ENCODE results near the gene HK3. TPM values are rescaled to one million over a fixed set of nuclear protein-coding genes. Genes with fewer than 3 reads are reported as not detected.

The HK3 gene
- total and polyA plus RNA-seq, 9 of the 15 experiments (the other 6 are each of a cell fraction or from before 2014, with no cell fraction given): 0.16 TPM; not detected in 8

- Histone ChIP-seq H3K27me3 (ENCODE audit: control insufficient read depth in 2 of 2, insufficient read depth in 2 of 2, low read length in 2 of 2) (peaks cover 33 to 85% of the 10 kb centered on the region in 2 experiments), H3K9me1 (ENCODE audit: control insufficient read depth, insufficient read depth, low read length) (no peaks in the 10 kb centered on the region), H3K79me2 (ENCODE audit: control insufficient read depth, insufficient read depth, low read length) (no peaks in the 10 kb centered on the region), H4K20me1 (replicated peaks; ENCODE audit: control insufficient read depth, insufficient read depth, low read length) (peaks cover 34% of the 10 kb centered on the region), H3K9me3 (replicated peaks; ENCODE audit: control insufficient read depth, insufficient read depth, low read depth, low read length) (no peaks in the 10 kb centered on the region), H3K4me2 (ENCODE audit: insufficient read depth, low read length) (no peak overlapping the region), H3K9ac (ENCODE audit: insufficient read depth in 1 of 2, low read depth in 2 of 2, low read length in 2 of 2) (no peak overlapping the region), H3K4me1 (replicated peaks in 1 of 2; ENCODE audit: control insufficient read depth in 2 of 2, insufficient read depth in 2 of 2, low read length in 2 of 2) (peaks cover 5 to 59% of the 10 kb centered on the region in 2 experiments; a peak in 4 of 5 replicates), H2AFZ (ENCODE audit: low read depth, low read length) (no peak overlapping the region), H3K36me3 (ENCODE audit: control insufficient read depth, insufficient read depth, low read length) (no peaks in the 10 kb centered on the region), H3K4me3 (no peak overlapping the region), H3K27ac (ENCODE audit: extremely low read depth, low read depth, low read length) (no peak overlapping the region)
- no peak for TF ChIP-seq FUS (optimal IDR thresholded peaks at IDR 0.05; ENCODE audit: low read depth, low read length)
- POLR2A ChIA-PET: interaction anchor here (1.2 kb wide), 1 partner anchor 14 kb away, joined by 3 read pairs; no protein-coding TSS in a partner anchor
- ATAC-seq: no peak
- DNase-seq (ENCODE audit: extremely low read depth in 1 of 4, low spot score in 3 of 4): no peak
- WGBS (ENCODE audit: insufficient coverage, low coverage, missing lambda C conversion rate): 7% methylated on average over 7 of the region's 7 CpGs
- FAIRE-seq: no peak
- in situ Hi-C loops (cut with MboI) (no loop called here), intact Hi-C loops (cut with micrococcal nuclease) (no loop called here)
- CTCF ChIA-PET (ENCODE audit: low intra/inter-chr PET ratio): no interaction called here
- BruUV-seq (replicated peaks): no TSS peak
Observed at GRCh38 chr5:176865964-176866363, 33.2 kb downstream of the HK3 start.

- Histone ChIP-seq H3K79me2 (ENCODE audit: control insufficient read depth, insufficient read depth, low read length) (no peaks in the 10 kb centered on the region), H3K4me3 (no peak overlapping the region), H4K20me1 (replicated peaks; ENCODE audit: control insufficient read depth, insufficient read depth, low read length) (peaks cover 42% of the 10 kb centered on the region), H3K4me2 (ENCODE audit: insufficient read depth, low read length) (no peak overlapping the region), H3K27ac (ENCODE audit: extremely low read depth, low read depth, low read length) (no peak overlapping the region), H3K9me1 (ENCODE audit: control insufficient read depth, insufficient read depth, low read length) (no peaks in the 10 kb centered on the region), H3K4me1 (replicated peaks in 1 of 2; ENCODE audit: control insufficient read depth in 2 of 2, insufficient read depth in 2 of 2, low read length in 2 of 2) (peaks cover 5 to 55% of the 10 kb centered on the region in 2 experiments; a peak in 4 of 5 replicates), H3K36me3 (ENCODE audit: control insufficient read depth, insufficient read depth, low read length) (no peaks in the 10 kb centered on the region), H2AFZ (ENCODE audit: low read depth, low read length) (no peak overlapping the region), H3K9me3 (replicated peaks; ENCODE audit: control insufficient read depth, insufficient read depth, low read depth, low read length) (no peaks in the 10 kb centered on the region), H3K27me3 (ENCODE audit: control insufficient read depth in 2 of 2, insufficient read depth in 2 of 2, low read length in 2 of 2) (peaks cover 33 to 91% of the 10 kb centered on the region in 2 experiments), H3K9ac (ENCODE audit: insufficient read depth in 1 of 2, low read depth in 2 of 2, low read length in 2 of 2) (no peak overlapping the region)
- ChIA-PET CTCF (ENCODE audit: low intra/inter-chr PET ratio) (no interaction called here), POLR2A (interaction anchor here (1.2 kb wide), 1 partner anchor 12 kb away, joined by 3 read pairs; no protein-coding TSS in a partner anchor)
- in situ Hi-C loops (cut with MboI): no loop called here
- intact Hi-C loops (cut with micrococcal nuclease): no loop called here
- 2% methylated on average over 5 of the region's 8 CpGs for WGBS (ENCODE audit: insufficient coverage, low coverage, missing lambda C conversion rate)
- ATAC-seq (no peak), FAIRE-seq (no peak), DNase-seq (ENCODE audit: extremely low read depth in 1 of 4, low spot score in 3 of 4) (no peak)
- no TSS peak for BruUV-seq (replicated peaks)
- TF ChIP-seq EGR1 (conservative IDR thresholded peaks at IDR 0.05): no peak
- no peak for TF ChIP-seq ZKSCAN1 (IDR thresholded peaks at IDR 0.05; ENCODE audit: low read depth, low read length)
- TF ChIP-seq CBFB (CRISPR knock-in tag; IDR thresholded peaks at IDR 0.05): no peak
- TF ChIP-seq RERE (CRISPR knock-in tag; IDR thresholded peaks at IDR 0.05; ENCODE audit: borderline replicate concordance): no peak
- no peak for TF ChIP-seq FUS (optimal IDR thresholded peaks at IDR 0.05; ENCODE audit: low read depth, low read length)
- TF ChIP-seq PHTF2 (CRISPR knock-in tag; IDR thresholded peaks at IDR 0.05): no peak
- no peak for TF ChIP-seq NR1H2 (CRISPR knock-in tag; IDR thresholded peaks at IDR 0.05)
- no peak for TF ChIP-seq ZNF512 (tag; IDR thresholded peaks at IDR 0.05)
- TF ChIP-seq MAFG (tag; conservative IDR thresholded peaks at IDR 0.05): no peak
- TF ChIP-seq ZNF830 (CRISPR knock-in tag; IDR thresholded peaks at IDR 0.05): no peak
Observed at GRCh38 chr5:176864755-176865154, 34.4 kb downstream of the HK3 start.

All from K562 (cell line).